T47D (cell line): ENCODE results near the gene TMEM53.

ENCODE experiments used
- DNase-seq, 2 experiments: peaks; one replicate each; pipeline versions ENCODE4 v3.0.0 to v3.0.0-alpha.2; 2011 to 2012; ENCODE audit warnings: low read depth in 1 of 2, low spot score in 1 of 2
- JUND ChIP-seq: IDR thresholded peaks from 2 replicates; pipeline ENCODE4 v1.6.1; 2012; ENCODE audit warnings: low read depth
- in situ Hi-C: cut with HindIII; loops from 2 replicates; pipeline ENCODE4 v1.10.0; 2016; ENCODE audit warnings: low sequenced_read_pairs, low pct_unique_long_range_greater_than_20kb

TMEM53 gene

DNA sequence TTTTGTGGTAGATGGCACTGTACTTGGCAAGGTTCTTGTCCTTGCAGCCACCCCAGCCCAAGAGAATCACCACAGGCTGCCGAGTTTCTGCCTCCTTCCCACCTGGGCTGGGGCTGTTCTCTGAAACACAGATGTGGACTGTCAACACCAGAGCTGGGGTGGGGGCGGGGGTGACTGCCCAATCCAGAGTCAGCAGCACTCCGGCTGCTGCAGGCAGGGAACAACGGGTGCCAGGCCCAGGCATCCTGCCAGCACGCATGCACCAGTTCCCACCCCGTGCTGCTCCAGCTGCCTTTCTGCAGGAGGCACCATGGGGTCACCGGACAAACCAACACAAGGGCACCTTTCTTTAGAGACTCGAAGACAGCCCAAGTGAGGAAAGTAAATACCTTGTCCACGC lies 14.1 kb downstream of the TMEM53 start:
- no peak for DNase-seq
- in situ Hi-C loops: no loop called here
- no peak for TF ChIP-seq JUND

DNA sequence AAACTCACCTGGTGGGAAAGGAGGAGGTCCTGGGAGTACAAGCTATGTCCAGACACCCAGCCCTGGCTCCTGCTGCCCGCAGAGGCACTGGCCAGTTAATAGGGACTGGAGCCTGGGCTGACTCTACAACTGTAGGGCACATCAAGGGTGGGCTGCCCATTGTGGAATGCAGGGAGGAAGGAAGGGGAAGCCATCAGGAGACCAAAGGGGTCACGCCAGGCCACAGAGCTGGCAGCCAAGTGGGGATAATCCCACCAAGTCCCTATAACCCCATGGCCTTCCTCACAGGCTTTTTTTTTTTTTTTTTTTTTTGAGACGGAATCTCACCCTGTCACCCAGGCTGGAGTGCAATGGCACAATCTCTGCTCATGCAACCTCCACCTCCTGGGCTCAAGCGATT lies 14.7 kb downstream of the TMEM53 start:
- no peak for DNase-seq
- in situ Hi-C loops: no loop called here
- no peak for TF ChIP-seq JUND

DNA sequence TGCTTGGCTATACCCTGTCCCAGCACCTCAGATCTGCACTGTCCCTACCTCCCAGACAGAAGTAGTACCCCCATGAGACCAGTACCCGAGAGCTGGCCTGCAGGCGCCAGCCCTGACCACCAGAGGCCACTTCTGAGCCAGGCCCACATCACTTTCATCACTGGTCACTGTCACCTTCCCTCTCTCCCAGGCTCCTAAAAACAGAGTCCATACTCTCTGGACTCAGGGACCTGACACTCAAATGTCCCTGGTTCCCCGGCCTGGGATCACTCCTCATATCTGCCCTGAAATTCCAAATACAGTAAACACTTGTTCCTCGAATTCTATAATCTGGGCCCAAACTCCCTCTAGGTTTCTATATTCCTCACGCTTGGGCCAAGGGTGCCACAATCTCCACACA lies 18.7 kb downstream of the TMEM53 start:
- DNase-seq: peak in 1 of 2 experiments; percentile 27
- in situ Hi-C loops: no loop called here
- no peak for TF ChIP-seq JUND

DNA sequence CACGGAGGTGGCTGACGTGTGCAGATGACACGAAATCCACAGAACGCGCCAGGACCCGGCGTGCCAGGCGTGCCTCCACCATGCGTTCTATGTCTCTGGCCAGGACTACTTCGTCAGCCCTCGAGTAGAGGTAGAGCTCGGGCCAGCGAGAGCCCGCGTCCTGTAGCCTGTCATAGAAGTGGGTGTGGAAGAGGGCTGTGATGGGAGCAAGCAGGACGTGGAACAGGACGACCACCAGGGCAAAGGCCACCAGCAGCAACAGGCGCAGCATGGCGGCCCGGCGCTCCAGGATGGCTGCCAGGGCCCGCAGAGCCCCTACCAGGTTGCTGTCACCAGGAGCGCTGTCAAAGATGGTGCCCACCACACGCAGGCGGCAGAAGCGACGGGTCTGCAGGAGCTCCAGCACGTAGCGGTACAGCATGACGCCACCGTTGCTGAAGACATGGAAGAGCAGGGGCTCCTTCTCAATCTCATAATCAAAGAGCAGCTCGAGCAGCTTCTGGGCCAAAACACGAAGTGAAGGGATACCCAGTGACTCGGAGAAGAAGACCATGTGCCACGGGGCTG lies 19.6 kb downstream of the TMEM53 start:
- in situ Hi-C loops: no loop called here
- no peak for DNase-seq
- no peak for TF ChIP-seq JUND

DNA sequence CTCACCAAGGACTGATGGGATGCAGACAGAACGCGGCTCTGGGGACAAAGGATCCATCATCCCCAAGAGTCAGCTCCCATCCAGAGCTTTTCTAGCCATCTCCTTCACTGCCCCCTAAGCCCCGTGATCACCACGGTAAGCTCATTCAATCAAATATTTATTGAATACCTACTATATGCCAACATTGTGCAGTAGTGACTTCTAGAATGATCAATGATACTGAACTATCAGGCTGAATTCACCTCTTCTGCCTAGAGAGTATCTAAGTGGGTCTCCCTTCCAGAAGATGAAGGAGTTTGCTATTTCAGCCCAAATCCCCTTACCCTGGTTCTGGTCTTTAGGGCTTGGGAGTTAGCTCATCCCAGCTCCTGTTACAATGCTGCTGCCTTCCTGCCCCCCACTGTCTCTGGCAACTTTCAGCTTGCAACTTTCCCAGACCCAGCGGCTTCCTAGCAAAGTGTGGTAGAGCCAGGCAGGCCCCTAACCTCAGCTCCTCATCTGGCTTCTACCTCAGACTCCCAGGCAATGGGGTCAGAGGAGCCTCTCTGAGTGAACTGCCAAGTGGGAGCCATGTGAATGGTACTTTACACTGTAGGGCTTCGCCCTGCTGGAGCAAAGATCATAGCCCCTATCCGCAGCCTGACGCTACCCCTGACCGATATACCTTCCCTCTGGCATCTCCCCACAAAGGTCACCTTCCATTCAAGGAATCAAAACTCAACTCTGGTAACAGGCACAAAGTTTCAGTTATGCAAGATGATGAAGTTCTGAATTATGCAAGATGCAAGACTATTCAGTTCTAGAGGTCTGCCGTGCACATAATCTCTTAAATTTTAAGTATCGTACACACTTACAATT lies 20.9 kb downstream of the TMEM53 start:
- in situ Hi-C loops: no loop called here
- no peak for DNase-seq
- no peak for TF ChIP-seq JUND

DNA sequence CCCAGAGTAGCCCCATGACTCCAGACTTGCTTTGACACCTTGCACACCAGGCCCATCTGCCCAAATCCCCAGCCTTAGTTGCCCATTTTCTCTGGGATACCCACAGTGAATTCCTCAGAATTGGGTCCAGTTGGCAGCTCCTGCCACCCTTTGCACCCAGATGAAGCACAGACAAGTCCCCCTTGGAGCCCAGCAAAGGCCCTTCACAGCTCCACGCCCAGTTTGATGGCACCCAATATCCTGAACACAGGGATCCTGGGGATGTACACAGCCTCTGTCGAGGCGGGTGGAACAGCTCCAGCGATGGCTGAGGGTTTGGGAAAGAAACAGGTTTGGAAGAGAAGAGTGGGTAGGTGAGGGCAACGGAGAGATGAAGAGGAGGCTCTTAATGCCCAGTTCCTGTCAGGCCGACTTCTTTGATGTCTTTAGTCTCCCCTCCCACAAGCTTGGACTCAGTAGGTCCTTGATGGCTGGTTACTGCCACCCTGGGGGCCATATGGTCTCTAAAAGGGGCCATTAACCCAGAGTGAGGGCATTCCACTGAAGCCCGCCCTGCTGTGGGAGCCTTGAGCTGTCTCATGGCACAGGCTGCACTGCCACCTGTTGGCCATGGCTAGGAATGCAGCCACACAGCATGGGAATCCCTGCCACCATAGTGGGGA lies 21.7 kb downstream of the TMEM53 start:
- peak; percentile 64 to 65 for DNase-seq
- no peak for TF ChIP-seq JUND
- in situ Hi-C loops: no loop called here

DNA sequence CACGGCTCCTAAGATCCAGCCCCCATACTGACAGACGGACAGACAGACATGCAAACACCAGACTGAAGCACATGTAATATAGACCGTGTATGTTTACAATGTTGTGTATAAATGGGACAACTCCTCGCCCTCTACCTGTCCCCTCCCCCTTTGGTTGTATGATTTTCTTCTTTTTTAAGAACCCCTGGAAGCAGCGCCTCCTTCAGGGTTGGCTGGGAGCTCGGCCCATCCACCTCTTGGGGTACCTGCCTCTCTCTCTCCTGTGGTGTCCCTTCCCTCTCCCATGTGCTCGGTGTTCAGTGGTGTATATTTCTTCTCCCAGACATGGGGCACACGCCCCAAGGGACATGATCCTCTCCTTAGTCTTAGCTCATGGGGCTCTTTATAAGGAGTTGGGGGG lies 23.2 kb downstream of the TMEM53 start:
- TF ChIP-seq JUND: no peak
- no peak for DNase-seq
- in situ Hi-C loops: no loop called here

DNA sequence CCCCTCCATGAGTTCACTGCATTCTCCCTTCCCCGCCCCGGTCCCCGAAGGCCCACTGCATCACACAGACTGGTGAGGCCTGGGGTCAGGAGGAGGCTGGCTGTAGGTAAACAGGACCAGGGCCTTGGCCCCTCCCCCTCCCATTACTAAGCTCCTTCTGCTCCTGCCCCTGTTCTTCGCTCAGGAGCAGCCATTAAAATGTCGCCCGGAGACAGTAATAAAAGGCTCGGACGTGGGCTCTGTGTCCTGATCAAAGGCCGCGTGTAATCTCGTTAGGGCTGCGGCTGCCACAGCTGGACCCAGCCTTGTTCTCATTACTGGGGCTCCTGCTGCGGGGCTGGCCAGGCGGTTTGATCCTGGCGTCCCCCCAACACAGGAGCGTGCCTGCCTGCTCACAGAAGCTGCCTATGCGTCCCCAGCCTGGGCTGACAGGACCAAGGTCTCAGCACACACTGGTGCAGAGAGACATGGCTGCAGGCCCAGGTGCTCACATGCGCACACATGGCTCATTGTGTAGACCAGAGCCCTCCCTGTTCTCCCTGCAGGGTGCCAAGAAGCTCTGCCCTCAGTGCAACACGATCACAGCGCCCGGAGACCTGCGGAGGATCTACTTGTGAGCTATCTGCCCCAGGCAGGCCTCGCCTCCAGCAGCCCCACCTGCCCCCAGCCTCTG lies 24.0 kb downstream of the TMEM53 start:
- in situ Hi-C loops: no loop called here
- TF ChIP-seq JUND: no peak
- DNase-seq: no peak

DNA sequence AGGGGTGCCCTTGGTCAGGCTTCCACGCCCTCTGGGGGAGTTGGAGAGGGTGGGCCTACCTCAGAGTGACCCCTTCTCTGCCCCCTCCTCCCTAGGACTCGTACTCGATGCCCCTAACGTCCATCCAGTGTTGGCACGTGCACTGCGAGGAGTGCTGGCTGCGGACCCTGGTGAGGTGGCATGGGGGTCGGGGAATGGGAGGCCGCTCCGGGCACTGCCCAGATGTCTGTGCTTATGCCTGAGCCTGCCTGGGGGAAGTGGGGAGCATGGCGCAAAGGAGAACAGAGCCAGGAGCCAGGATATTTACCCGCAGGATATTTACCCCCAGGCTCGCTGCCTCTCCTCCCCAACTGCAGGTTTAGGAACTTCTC lies 24.5 kb downstream of the TMEM53 start:
- no peak for TF ChIP-seq JUND
- no peak for DNase-seq
- in situ Hi-C loops: no loop called here

DNA sequence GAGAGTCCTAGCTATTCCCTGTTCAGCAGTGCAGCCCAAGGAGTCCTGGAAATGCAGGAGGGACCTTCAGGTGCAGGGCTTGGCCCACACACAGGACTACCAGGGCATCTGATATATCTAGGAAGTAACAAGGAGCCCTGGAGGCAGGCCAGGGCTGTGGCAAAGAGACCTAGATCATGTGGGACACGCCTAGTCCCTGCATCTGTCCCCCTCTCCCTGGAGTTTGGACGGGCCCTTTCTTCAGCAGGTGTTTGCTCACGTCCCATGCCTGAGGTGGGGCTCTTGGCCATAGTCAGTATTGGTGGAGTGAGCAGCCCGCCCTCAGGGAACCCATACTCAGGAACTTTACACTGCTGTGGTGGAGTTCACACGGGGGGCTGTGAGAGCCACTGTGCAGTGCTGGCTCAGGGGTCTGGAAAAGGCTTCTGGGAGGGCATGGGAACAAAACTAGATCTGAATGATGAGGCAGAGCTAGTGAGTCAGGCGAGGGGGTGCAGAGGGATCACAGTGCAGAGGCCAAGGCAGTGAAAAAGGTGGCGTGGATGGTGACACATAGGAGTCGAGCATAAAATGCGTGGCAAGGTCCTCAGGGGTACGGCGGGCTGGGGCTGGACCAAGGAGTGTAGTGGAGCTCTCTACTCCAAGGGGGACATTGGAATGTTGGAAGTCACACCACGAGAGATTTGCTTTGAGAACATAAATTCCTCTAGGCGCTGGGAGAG lies 25.6 kb downstream of the TMEM53 start:
- no peak for DNase-seq
- no peak for TF ChIP-seq JUND
- in situ Hi-C loops: no loop called here

DNA sequence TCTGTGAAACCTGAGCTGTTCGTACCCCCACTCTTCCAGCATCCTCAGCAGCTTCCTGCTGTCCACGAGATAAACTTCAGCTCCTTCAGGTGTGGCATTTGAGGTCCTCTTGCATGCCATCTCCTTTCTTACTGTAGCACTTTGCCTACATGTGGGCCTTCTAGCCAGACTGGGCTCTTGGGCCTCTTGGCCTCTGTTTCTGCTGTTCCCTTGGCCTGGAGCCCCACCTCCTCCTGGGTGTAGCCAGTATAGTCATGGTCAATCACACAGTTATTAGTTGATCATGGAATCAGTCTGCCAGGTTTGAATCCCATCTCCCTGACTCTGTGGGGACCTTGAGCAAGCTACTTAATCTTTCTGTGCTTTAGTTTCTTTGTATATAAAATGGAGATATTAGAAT lies 26.4 kb downstream of the TMEM53 start:
- no peak for TF ChIP-seq JUND
- in situ Hi-C loops: no loop called here

More for the DNA sequence above, 26.4 kb downstream of the TMEM53 start:
- no peak for DNase-seq
